Muscle of leg (tissue), 11 donors: ENCODE results near the gene ABHD11. TPM values are rescaled to one million over a fixed set of nuclear protein-coding genes. Genes with fewer than 3 reads are reported as not detected.

ENCODE experiments used
- DNase-seq: peaks from one replicate; pipeline ENCODE4 v3.0.0; 2013
- H3K27ac ChIP-seq: one replicate; pipeline ENCODE4 v1.5.1; 2013; ENCODE audit warnings: mild to moderate bottlenecking, low read length, control low read depth
- H3K27me3 ChIP-seq: one replicate; pipeline ENCODE4 v1.6.1; 2013; ENCODE audit warnings: low read length; ENCODE audit not compliant: control insufficient read depth, insufficient read depth
- H3K36me3 ChIP-seq: one replicate; pipeline ENCODE4 v1.6.1; 2013; ENCODE audit warnings: low read length; ENCODE audit not compliant: control insufficient read depth, insufficient read depth
- H3K4me1 ChIP-seq: one replicate; pipeline ENCODE4 v1.6.1; 2013; ENCODE audit warnings: low read length; ENCODE audit not compliant: control insufficient read depth, insufficient read depth
- H3K4me3 ChIP-seq: one replicate; pipeline ENCODE4 v1.5.1; 2013; ENCODE audit warnings: low read length, control low read depth
- H3K9me3 ChIP-seq: replicated peaks from 2 replicates; pipeline ENCODE4 v1.6.1; 2013; ENCODE audit warnings: low read depth, low read length; ENCODE audit not compliant: control insufficient read depth
- WGBS: methylation state at CpG from one replicate; pipeline ENCODE4 v1.1.5; 2013; ENCODE audit warnings: missing lambda C conversion rate; ENCODE audit not compliant: insufficient coverage; 5-methylcytosine and 5-hydroxymethylcytosine counted together
- polyA plus RNA-seq, 8 donors: library from polyadenylated mRNA; unstranded; fragments of 120-200 nt; gene quantifications; one replicate each; pipeline versions ENCODE4 v1.2.1 to v1.2.3, GENCODE V29; 2013; ENCODE audit warnings: inconsistent platforms in 1 of 8, low replicate concordance in 1 of 8; ENCODE audit not compliant: insufficient read length in 8 of 8, insufficient read depth in 1 of 8
- total RNA-seq: library from RNA; stranded (reverse); fragments of 120-200 nt; gene quantifications from one replicate; pipeline ENCODE4 v1.2.4, GENCODE V29; 2013

ABHD11 gene
- total and polyA plus RNA-seq, 9 donors = 9.6 to 17.1 (median 12.9) TPM

DNA sequence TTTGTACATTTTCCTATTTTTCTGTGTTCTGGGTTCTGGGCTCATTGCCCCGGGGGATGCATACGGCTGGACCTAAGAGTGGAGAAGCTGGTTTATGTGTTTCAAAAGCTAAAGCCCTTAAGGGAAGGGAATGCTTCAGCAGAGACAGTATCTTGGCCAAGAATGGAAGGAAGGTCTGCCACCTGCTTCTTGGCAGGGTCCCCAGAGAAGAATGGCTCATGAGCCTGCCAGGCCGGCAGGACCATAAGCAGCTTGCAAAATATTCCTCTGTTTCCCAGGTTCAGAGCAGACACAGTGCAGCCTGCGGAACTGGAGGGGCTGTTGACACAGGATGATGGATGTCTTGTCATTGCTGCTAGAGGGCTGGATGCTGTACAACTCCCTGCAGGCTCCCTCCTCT lies 7.8 kb upstream of the ABHD11 start:
- H3K4me3 ChIP-seq = no peak overlapping the region
- H3K9me3 ChIP-seq = no peaks in the 10 kb centered on the region
- no peak overlapping the region for H3K27ac ChIP-seq
- H3K27me3 ChIP-seq = peaks cover 7% of the 10 kb centered on the region
- DNase-seq = no peak
- peaks cover 25% of the 10 kb centered on the region for H3K4me1 ChIP-seq
- WGBS = 72% methylated on average over 4 of the region's 4 CpGs
- no peaks in the 10 kb centered on the region for H3K36me3 ChIP-seq

DNA sequence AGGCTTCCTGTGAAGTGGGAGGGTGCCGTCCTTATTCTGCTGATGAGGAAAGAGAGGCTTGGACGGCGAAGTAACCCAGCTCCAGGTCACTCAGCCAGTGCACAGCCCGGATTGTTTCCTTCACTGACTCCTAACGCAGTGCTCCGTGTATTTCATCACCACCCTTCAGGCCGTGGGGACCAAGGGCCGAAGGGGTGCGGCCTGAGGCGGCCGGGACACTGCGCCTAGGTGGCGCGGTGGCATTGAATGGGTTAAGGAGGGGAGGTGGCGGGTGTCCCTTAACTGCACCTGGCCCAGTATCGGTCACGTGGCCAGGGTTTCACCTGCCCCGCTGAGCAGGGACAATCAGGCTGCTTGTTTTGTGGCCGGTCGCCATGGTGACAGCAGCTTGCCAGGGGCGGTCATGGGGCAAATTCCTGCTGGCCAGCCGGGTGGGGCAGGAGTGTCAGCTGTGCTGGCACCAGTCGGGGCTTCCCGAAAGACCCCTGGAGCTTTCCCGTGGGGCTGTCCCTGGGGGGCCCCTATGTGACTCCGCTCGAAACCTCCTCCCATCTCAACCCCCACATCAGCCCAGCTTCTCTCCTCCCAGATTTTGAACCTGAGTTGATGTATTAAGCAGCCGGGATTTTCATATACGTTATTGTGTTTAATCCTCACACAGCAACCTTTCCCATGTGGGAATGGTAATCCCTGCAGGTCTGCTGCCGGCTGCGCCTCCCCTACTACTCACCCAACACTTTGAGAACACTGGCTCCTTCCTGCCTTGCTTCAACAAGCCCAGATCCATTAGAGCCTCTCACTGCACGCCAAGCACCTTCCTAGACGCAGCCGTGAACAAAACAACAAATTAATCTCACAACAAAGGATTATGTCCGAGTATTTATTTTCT lies 4.4 kb upstream of the ABHD11 start:
- Histone ChIP-seq H3K27ac (peak overlapping the region; percentile 77), H3K4me1 (peaks cover 32% of the 10 kb centered on the region), H3K4me3 (no peak overlapping the region), H3K36me3 (no peaks in the 10 kb centered on the region), H3K27me3 (peaks cover 7% of the 10 kb centered on the region), H3K9me3 (no peaks in the 10 kb centered on the region)
- peak; percentile 60 for DNase-seq
- WGBS = 12% methylated on average over 17 of the region's 35 CpGs

DNA sequence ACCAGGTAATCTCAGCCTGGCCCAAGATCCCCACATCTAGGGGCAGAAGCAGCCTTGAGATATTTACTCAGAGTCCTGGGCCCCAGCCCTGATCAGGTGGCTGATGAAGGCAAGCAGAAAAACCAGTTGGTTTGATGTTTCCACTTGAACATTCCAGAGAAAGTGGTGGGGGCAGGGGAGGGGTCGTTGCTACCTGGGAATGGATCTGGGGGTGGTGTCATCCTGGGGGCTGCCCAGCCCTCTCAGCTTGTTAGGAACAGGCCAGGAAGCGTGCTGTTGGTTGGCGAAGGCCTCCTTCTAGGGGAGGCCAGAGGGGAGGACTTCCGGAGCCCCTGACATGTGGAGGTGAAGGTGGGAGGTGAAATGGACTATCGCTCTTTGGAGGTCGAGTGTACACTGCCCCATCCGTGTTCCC lies 3.7 kb upstream of the ABHD11 start:
- Histone ChIP-seq H3K4me1 (peaks cover 38% of the 10 kb centered on the region), H3K36me3 (peaks cover 4% of the 10 kb centered on the region), H3K4me3 (no peak overlapping the region), H3K27me3 (peaks cover 7% of the 10 kb centered on the region), H3K27ac (peak overlapping the region; percentile 45), H3K9me3 (no peaks in the 10 kb centered on the region)
- DNase-seq = no peak
- WGBS = 41% methylated on average over 7 of the region's 7 CpGs

DNA sequence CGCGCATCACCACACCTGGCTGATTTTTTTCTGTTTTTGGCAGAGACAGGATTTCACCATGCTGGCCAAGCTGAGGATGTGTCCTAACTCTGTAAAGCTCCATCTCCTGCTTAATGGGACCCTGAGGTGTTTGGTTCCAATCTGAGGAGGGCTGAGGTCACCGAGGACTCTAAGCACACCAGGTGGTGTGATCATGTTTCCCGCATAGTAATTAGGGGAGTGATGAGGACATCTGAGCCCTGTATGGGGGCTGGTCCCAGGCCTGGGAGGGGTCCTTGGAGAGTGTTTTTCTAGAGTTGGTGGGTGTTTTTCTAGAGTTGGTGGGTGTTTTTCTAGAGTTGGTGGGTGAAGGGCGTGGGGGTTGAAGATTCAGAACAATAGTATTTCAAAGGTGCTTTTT lies 3.0 kb upstream of the ABHD11 start:
- Histone ChIP-seq H3K4me3 (no peak overlapping the region), H3K36me3 (peaks cover 12% of the 10 kb centered on the region), H3K9me3 (no peaks in the 10 kb centered on the region), H3K4me1 (peaks cover 37% of the 10 kb centered on the region), H3K27me3 (peaks cover 7% of the 10 kb centered on the region), H3K27ac (no peak overlapping the region)
- peak; percentile 25 for DNase-seq
- WGBS = 68% methylated on average over 5 of the region's 5 CpGs

DNA sequence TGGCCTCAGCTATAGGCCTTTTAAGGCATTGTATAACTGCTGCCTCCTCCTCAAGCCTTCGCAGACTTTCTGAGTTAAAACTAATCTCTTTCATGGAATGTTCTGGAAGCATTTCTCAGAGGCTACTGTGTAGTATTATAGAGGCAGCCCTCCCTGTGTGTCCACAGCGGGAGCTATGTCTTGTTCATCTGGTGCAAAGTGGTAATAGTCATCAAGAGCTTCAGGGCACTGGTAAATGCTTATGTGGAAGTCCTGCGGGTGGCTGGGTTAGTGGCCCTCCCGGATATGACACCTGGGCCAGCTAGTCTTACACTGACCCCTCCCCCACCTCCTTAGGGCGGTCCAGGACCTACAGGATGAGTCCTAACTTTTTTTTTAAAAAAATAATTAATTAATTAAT lies 2.2 kb upstream of the ABHD11 start:
- no peak overlapping the region for H3K27ac ChIP-seq
- H3K4me1 ChIP-seq = peaks cover 34% of the 10 kb centered on the region
- peak; percentile 16 for DNase-seq
- H3K27me3 ChIP-seq = peaks cover 7% of the 10 kb centered on the region
- H3K9me3 ChIP-seq = no peaks in the 10 kb centered on the region
- H3K36me3 ChIP-seq = peaks cover 15% of the 10 kb centered on the region
- no peak overlapping the region for H3K4me3 ChIP-seq
- 80% methylated on average over 1 of the region's 5 CpGs for WGBS

DNA sequence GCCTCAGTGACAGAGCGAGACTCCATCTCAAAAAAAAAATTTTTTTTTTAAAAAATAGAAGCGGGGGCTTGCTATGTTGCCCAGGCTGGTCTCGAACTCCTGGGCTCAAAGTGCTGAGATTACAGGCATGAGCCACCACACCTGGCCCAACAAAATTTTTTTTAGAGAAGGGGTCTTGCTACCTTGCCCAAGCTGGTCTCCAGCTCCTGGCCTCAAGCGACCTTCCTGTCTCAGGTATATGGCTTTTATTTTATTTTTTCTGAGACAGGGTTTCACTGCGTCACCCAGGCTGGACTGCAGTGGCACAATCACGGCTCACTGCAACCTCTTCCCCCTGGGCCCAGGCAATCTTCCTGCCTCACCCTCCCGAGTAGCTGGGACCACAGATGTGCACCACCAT lies 1.6 kb upstream of the ABHD11 start:
- DNase-seq = no peak
- peaks cover 15% of the 10 kb centered on the region for H3K36me3 ChIP-seq
- peaks cover 34% of the 10 kb centered on the region for H3K4me1 ChIP-seq
- no peak overlapping the region for H3K4me3 ChIP-seq
- H3K27ac ChIP-seq = no peak overlapping the region
- 81% methylated on average over 3 of the region's 7 CpGs for WGBS
- H3K27me3 ChIP-seq = peaks cover 7% of the 10 kb centered on the region
- H3K9me3 ChIP-seq = no peaks in the 10 kb centered on the region

DNA sequence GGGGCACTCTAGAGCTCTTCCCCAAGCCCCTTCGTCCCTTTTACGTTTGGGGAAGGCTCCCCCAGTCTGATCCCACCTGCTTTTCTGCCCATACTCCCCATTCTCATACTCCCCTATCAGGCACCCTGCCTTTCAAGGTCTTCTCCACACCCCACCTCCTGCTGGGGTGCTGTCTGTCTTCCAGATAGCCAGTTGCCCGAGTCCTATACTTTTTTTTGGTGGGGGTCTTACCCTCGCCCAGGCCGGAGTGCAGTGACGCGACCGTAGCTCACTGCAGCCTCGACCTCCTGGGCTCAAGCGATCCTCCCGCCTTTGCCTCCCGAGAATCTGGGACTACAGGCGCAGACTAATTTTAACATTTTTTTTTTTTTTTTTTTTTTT lies 775 bp upstream of the ABHD11 start:
- DNase-seq = no peak
- 28% methylated on average over 5 of the region's 13 CpGs for WGBS
- Histone ChIP-seq H3K36me3 (peaks cover 15% of the 10 kb centered on the region), H3K4me3 (peak overlapping the region; percentile 87), H3K4me1 (peaks cover 34% of the 10 kb centered on the region), H3K9me3 (no peaks in the 10 kb centered on the region), H3K27ac (peak overlapping the region; percentile 83), H3K27me3 (peaks cover 7% of the 10 kb centered on the region)

DNA sequence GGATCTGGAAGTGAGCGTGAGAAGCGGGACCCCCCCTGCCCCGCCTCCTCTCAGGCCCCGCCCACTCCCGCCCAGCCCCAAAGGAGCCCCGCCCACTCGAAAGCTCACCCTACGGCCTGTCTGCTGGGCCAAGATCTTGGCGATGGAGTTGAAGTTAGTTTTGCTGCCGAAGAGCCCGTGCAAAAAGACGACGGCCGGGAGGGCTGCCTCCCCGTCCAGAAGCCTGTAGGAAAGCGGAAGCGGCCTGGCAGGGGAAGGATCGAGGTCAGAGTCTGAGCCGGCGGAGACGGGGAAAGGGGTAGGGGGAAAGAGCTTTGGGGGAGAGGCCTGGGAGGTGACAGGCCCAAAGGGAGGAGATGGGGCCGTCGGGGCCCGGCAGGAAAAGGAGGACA lies 386 bp downstream of the ABHD11 start:
- peak; percentile 74 for DNase-seq
- Histone ChIP-seq H3K4me1 (peaks cover 30% of the 10 kb centered on the region), H3K27me3 (peaks cover 7% of the 10 kb centered on the region), H3K9me3 (no peaks in the 10 kb centered on the region), H3K4me3 (peak overlapping the region; percentile 87), H3K36me3 (peaks cover 15% of the 10 kb centered on the region), H3K27ac (peak overlapping the region; percentile 81)
- 1% methylated on average over 16 of the region's 24 CpGs for WGBS

DNA sequence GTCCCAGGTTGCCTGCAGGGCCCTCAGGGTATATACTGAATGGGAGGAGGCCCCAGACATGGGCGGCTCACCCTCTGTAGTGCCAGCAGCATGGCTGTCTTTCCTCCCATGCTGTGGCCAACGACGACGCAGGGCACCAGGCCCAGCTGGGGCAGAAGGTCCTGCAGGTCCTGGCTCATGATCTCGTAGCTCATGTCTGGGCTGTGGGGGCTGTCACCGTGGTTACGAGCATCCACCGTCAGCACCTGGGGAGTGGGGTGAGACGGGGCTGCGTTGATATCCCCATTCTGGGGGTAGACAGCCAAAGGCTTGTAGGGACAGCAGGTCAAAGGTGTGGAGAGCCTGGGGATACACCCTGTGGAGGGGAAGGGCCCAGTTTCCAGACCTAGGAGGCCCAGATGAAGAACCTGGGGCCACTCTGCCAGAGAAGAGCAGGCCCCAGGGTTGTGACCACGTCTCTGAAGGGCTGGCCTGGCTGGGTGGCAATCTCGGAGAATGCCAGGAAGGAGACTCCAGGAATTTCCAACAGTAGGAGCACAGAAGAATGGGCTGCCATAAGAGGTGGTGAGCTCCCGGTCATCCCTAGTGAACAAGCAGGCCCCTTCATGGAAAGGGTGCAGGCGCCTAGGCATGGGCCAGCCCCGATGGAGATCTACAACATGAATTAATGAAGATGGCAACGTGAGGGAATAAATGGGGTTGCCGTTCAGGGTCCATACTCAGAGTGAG lies 947 bp downstream of the ABHD11 start:
- Histone ChIP-seq H3K4me3 (peak overlapping the region; percentile 87), H3K27me3 (peaks cover 4% of the 10 kb centered on the region), H3K4me1 (peaks cover 24% of the 10 kb centered on the region), H3K9me3 (no peaks in the 10 kb centered on the region), H3K36me3 (peaks cover 15% of the 10 kb centered on the region), H3K27ac (no peak overlapping the region)
- DNase-seq = peak; percentile 14
- 75% methylated on average over 15 of the region's 17 CpGs for WGBS

DNA sequence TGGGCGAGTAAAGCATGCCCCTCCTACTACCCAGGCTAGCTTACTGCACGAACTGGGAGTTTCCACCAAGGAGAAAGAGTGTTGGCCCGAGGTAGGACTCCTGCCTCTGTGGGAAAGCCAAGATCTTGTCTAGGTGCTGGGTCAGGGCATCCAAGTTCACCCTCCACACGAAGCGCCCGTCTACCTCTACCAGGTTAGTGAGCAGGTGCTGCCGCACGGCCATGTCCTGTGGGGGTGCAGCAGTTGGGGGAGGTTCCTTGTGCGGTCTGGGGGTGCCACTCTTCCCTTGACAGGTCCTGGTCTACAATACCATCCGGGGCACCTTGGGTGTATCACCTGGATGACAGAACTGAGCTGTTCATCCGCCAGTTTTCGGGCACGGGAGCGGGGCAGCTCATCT lies 1.7 kb downstream of the ABHD11 start:
- DNase-seq = no peak
- Histone ChIP-seq H3K27me3 (no peaks in the 10 kb centered on the region), H3K27ac (no peak overlapping the region), H3K4me1 (peaks cover 17% of the 10 kb centered on the region), H3K9me3 (no peaks in the 10 kb centered on the region), H3K4me3 (no peak overlapping the region), H3K36me3 (peaks cover 15% of the 10 kb centered on the region)
- 94% methylated on average over 9 of the region's 14 CpGs for WGBS
